H1 (cell line): Measurements from ENCODE around the gene TRIM23. TPM values are rescaled to one million over a fixed set of nuclear protein-coding genes. Genes with fewer than 3 reads are reported as not detected.

ENCODE experiments used
- EGR1 ChIP-seq: IDR thresholded peaks from 2 replicates; pipeline ENCODE4 v1.6.1; 2011; ENCODE audit warnings: low read depth, low read length, borderline replicate concordance
- SIN3A ChIP-seq, 2 experiments: IDR thresholded peaks in 1 of 2; conservative IDR thresholded peaks in 1 of 2; 2 replicates each; pipeline ENCODE4 v1.6.1; 2011 to 2012; ENCODE audit warnings: low read length in 2 of 2, improper control_type of control experiment in 1 of 2, low read depth in 1 of 2, mild to moderate bottlenecking in 1 of 2
- polyA plus RNA-seq, 7 experiments: library from polyadenylated mRNA; depleted of rRNA in 3 of 7; stranded (reverse) in 5 of 7; unstranded in 2 of 7; fragments of >200 nt in 5 of 7; fragments of 200-250 nt in 2 of 7; gene quantifications; 1 replicate in 5 of 7; 2 replicates in 1 of 7; 4 replicates in 1 of 7; pipeline versions ENCODE4 v1.2.1 to v1.2.3, GENCODE V29; 2011 to 2013; ENCODE audit warnings: missing spikeins in 2 of 7, mixed read lengths in 2 of 7
- total RNA-seq: library from RNA; stranded (reverse); fragmentation: NEBNext Ultra II Directional; extraction: Animal tissue kit (Norgen Biotek cat#: 25700); gene quantifications from 2 replicates; pipeline ENCODE4 v1.2.1, GENCODE V29; 2021

Gene TRIM23
- total and polyA plus RNA-seq, 2 of the 8 experiments (the other 6 are each of a cell fraction or from before 2014, with no cell fraction given) = 2.5 to 11.7 TPM

DNA sequence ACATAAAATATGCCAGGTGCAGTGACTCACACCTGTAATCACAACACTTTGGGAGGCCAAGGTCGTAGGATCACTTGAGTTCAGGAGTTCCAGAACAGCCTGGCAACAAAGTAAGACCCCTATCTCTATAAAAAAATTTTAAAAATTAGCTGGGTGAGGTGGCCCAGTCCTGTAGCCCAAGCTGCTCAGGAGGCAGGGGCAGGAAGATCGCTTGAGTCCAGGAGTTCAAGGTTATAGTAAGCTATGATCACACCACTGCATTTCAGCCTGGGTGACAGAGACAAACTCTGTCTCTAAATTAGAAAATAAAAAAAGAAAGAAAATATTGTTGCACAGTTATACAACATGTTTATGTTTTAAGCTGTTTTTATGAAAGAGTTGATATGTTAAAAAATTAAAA, 68.0 kb downstream of the TRIM23 start (continued):
- no peak for TF ChIP-seq EGR1
- TF ChIP-seq SIN3A (conservative IDR thresholded peaks at IDR 0.05 in 1 of 2, IDR thresholded peaks at IDR 0.05 in 1 of 2; ENCODE audit: low read depth in 1 of 2, low read length in 2 of 2) = no peak
- TF ChIP-seq, all 59 proteins: peak for 0
